HepG2 (cell line): ENCODE results near the gene TCERG1L. TPM values are rescaled to one million over a fixed set of nuclear protein-coding genes. Genes with fewer than 3 reads are reported as not detected.

Experiments used
- ATAC-seq: fragments of 200-7000 bp; cut with Tn5 transposase; 3 replicates; pipeline ENCODE4 v1.9.1; 2020; ENCODE audit warnings: mild to moderate bottlenecking, moderate library complexity
- BruUV-seq: library from RNA; stranded (reverse); fragments of 400-500 nt; replicated peaks from 2 replicates; lab custom pipeline; 2021; lab: Mats Ljungman, UMichigan
- CTCF ChIA-PET: fragments of 300-600 bp; formaldehyde crosslinking; extraction: SDS; loops from one replicate; lab custom pipeline; 2021; ENCODE audit warnings: low total read pairs, inconsistent platforms, low intra/inter-chr PET ratio; lab: Yijun Ruan, JAX
- POLR2A ChIA-PET: fragments of 350-600 bp; sonication (Branson Sonifier 250); formaldehyde crosslinking; loops from one replicate; lab custom pipeline; 2020; ENCODE audit warnings: antibody characterized with exemption, inconsistent platforms; lab: Yijun Ruan, JAX
- DNase-seq: peaks from one replicate; pipeline ENCODE4 v3.0.0-alpha.2; 2015; ENCODE audit warnings: low spot score
- FAIRE-seq: peaks from 3 replicates; lab custom pipeline; 2011; peaks lifted over from hg19 to GRCh38; lab: Jason Lieb, UNC
- H2AFZ ChIP-seq: one replicate; pipeline ENCODE4 v1.6.1; 2011; ENCODE audit warnings: low read length, inconsistent platforms
- H3K27ac ChIP-seq: fragments of 300-600 bp; 3 replicates; pipeline ENCODE4 v1.8.0; 2011; ENCODE audit warnings: mixed run types, mild to moderate bottlenecking, mixed read lengths, low read length, inconsistent platforms; ENCODE audit not compliant: insufficient read depth; ENCODE audit errors: extremely low read length
- H3K27me3 ChIP-seq, 2 experiments: fragments of 200-600 bp in 1 of 2; 2 replicates in 1 of 2; 3 replicates in 1 of 2; pipeline versions ENCODE4 v1.6.0 to v1.8.0; 2011; ENCODE audit warnings: low read length in 2 of 2, mild to moderate bottlenecking in 2 of 2, moderate library complexity in 2 of 2, inconsistent platforms in 1 of 2; ENCODE audit not compliant: insufficient read depth in 2 of 2, control insufficient read depth in 1 of 2
- H3K36me3 ChIP-seq, 2 experiments: fragments of 200-600 bp in 1 of 2; replicated peaks in 1 of 2; 2 replicates in 1 of 2; 3 replicates in 1 of 2; pipeline versions ENCODE4 v1.5.1 to v1.8.0; 2011; ENCODE audit warnings: low read length in 2 of 2, inconsistent platforms in 1 of 2; ENCODE audit not compliant: insufficient read depth in 2 of 2, control insufficient read depth in 1 of 2
- H3K4me1 ChIP-seq: 2 replicates; pipeline ENCODE4 v1.5.1; 2012; ENCODE audit warnings: low read length, inconsistent platforms; ENCODE audit not compliant: insufficient read depth
- H3K4me2 ChIP-seq: 2 replicates; pipeline ENCODE4 v1.6.0; 2011; ENCODE audit warnings: low read depth, low read length, inconsistent platforms
- H3K4me3 ChIP-seq, 3 experiments: fragments of 200-600 bp in 1 of 3; sonication (generic), shearing (Covaris generic) in 1 of 3; replicated peaks in 1 of 3; 2 replicates each; pipeline ENCODE4 v1.5.1; 2011 to 2016; ENCODE audit warnings: low read length in 3 of 3, inconsistent platforms in 2 of 3, low read depth in 2 of 3, mild to moderate bottlenecking in 2 of 3, control low read depth in 1 of 3, mixed read lengths in 1 of 3; ENCODE audit not compliant: insufficient read depth in 1 of 3
- H3K79me2 ChIP-seq: one replicate; pipeline ENCODE4 v1.6.1; 2011; ENCODE audit warnings: low read length, inconsistent platforms; ENCODE audit not compliant: insufficient read depth
- H3K9ac ChIP-seq: 2 replicates; pipeline ENCODE4 v1.6.0; 2011; ENCODE audit warnings: mild to moderate bottlenecking, low read depth, low read length, inconsistent platforms; ENCODE audit not compliant: insufficient read depth
- H3K9me3 ChIP-seq: 2 replicates; pipeline ENCODE4 v1.5.1; 2012; ENCODE audit warnings: mild to moderate bottlenecking, low read length
- H4K20me1 ChIP-seq: 2 replicates; pipeline ENCODE4 v1.6.0; 2011; ENCODE audit warnings: inconsistent platforms, mild to moderate bottlenecking, low read length, moderate library complexity; ENCODE audit not compliant: insufficient read depth
- E2F5 ChIP-seq: sonication (generic); formaldehyde crosslinking; conservative IDR thresholded peaks from 2 replicates; pipeline ENCODE4 v1.4.0; 2020; ENCODE audit warnings: missing genetic modification reagents
- ESRRA ChIP-seq: sonication (generic); formaldehyde crosslinking; IDR thresholded peaks from 2 replicates; pipeline ENCODE4 v1.5.1; 2020; ENCODE audit warnings: mild to moderate bottlenecking, low read depth, missing genetic modification reagents
- GABPA ChIP-seq, 2 experiments: IDR thresholded peaks; 2 replicates each; pipeline ENCODE4 v1.6.1; 2011 to 2016; ENCODE audit warnings: low read depth in 2 of 2, low read length in 1 of 2, missing biosample characterization in 1 of 2, missing genetic modification characterization in 1 of 2
- MIER2 ChIP-seq: IDR thresholded peaks from 2 replicates; pipeline ENCODE4 v1.6.1; 2016; ENCODE audit warnings: missing biosample characterization, missing genetic modification reagents
- PCBP1 ChIP-seq: fragments of 200-400 bp; formaldehyde crosslinking; IDR thresholded peaks from 2 replicates; pipeline ENCODE4 v1.6.1; 2017; ENCODE audit warnings: mild to moderate bottlenecking, low read depth, low read length, borderline replicate concordance
- PRMT3 ChIP-seq: sonication (generic); formaldehyde crosslinking; IDR thresholded peaks from 2 replicates; pipeline ENCODE4 v1.8.1; 2022; ENCODE audit warnings: low read depth, mild to moderate bottlenecking, moderate library complexity, missing genetic modification reagents, borderline replicate concordance
- SAFB2 ChIP-seq: sonication (generic); formaldehyde crosslinking; IDR thresholded peaks from 2 replicates; pipeline ENCODE4 v1.5.1; 2020; ENCODE audit warnings: missing genetic modification reagents, low read depth, mild to moderate bottlenecking, borderline replicate concordance
- ZBTB44 ChIP-seq: sonication (generic); formaldehyde crosslinking; IDR thresholded peaks from 2 replicates; pipeline ENCODE4 v1.4.0; 2020; ENCODE audit warnings: missing genetic modification reagents
- ZNF225 ChIP-seq: sonication (generic); formaldehyde crosslinking; IDR thresholded peaks from 2 replicates; pipeline ENCODE4 v1.4.0; 2020; ENCODE audit warnings: mild to moderate bottlenecking, missing genetic modification reagents
- WGBS: methylation state at CpG from one replicate; pipeline ENCODE4 v1.1.6; 2017; ENCODE audit warnings: low lambda C conversion rate; 5-methylcytosine and 5-hydroxymethylcytosine counted together
- in situ Hi-C: cut with HindIII; loops from 2 replicates; pipeline ENCODE4 v1.10.0; 2017; ENCODE audit warnings: low pct_unique_long_range_greater_than_20kb; ENCODE audit not compliant: extremely low pct_ligation_motif_present
- intact Hi-C: fragments of 100-400 bp; cut with micrococcal nuclease; formaldehyde crosslinking; loops from one replicate; pipeline ENCODE4 v1.10.0; 2022; ENCODE audit not compliant: unreplicated experiment
- polyA plus RNA-seq, 8 experiments: library from polyadenylated mRNA; depleted of rRNA in 3 of 8; stranded (reverse) in 7 of 8; unstranded in 1 of 8; fragments of >200 nt; fragmentation: Illumina TruSeq in 4 of 8; extraction: Trizol in 4 of 8; gene quantifications; 2 replicates each; pipeline versions ENCODE4 v1.2.1 to v1.2.3, GENCODE V29; 2011 to 2016; ENCODE audit warnings: low read depth in 4 of 8, missing spikeins in 1 of 8, mixed read lengths in 1 of 8; ENCODE audit not compliant: insufficient read depth in 1 of 8
- total RNA-seq, 5 experiments: library from RNA; depleted of rRNA; stranded (reverse); fragments of >200 nt; fragmentation: Illumina TruSeq; extraction: Trizol; gene quantifications; 2 replicates each; pipeline ENCODE4 v1.2.3, GENCODE V29; 2016; ENCODE audit warnings: low read depth in 1 of 5
- TF ChIP-seq, protein P1 (sequence below): sonication (generic); formaldehyde crosslinking; IDR thresholded peaks from 2 replicates; pipeline ENCODE4 v1.5.0; 2020; ENCODE audit warnings: mild to moderate bottlenecking, missing genetic modification reagents, borderline replicate concordance

The TCERG1L gene
- total and polyA plus RNA-seq, 2 of the 13 experiments (the other 11 are each of a cell fraction or from before 2014, with no cell fraction given) = not detected

DNA sequence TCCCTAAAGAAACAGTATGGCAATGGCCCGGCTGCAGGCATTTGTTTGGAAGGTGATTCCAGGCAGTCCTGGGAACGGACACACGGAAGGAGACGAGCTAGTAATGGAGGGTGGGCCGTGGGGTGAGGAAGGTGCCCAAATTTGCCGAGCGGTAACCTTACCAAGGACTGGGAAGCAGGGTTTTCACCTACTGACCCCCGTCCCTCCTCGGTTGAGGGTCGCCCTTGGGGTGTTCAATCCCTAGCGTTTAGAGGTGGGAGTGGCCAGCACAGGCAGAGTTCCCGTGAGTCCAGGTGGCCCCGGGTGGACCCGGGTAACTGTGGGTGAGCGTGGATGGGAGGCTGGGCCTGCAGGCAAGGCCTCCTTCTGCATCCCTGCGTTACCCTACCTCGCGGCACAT is 198.8 kb downstream of the TCERG1L start:
- CTCF ChIA-PET = no interaction called here
- no peak overlapping the region for H3K9ac ChIP-seq

More for the DNA sequence above, 198.8 kb downstream of the TCERG1L start:
- Histone ChIP-seq H3K9me3 (no peaks in the 10 kb centered on the region; the same call in 1 of the 2 replicates), H3K36me3 (no peaks in the 10 kb centered on the region), H3K79me2 (no peaks in the 10 kb centered on the region), H3K4me1 (no peaks in the 10 kb centered on the region), H3K4me3 (no peak overlapping the region), H3K4me2 (no peak overlapping the region), H4K20me1 (no peaks in the 10 kb centered on the region), H3K27ac (no peak overlapping the region), H2AFZ (no peak overlapping the region), H3K27me3 (peaks cover 3 to 70% of the 10 kb centered on the region in 2 experiments)
- no TSS peak for BruUV-seq
- in situ Hi-C loops (no loop called here), intact Hi-C loops (no loop called here)
- 49% methylated on average over 10 of the region's 18 CpGs for WGBS
- ATAC-seq (no peak), DNase-seq (no peak)
- no peak for TF ChIP-seq ZNF225 (CRISPR knock-in tag)
- no peak for TF ChIP-seq MIER2 (CRISPR knock-in tag)
- TF ChIP-seq SAFB2 = no peak
- no peak for TF ChIP-seq ZBTB44
- TF ChIP-seq GABPA (IDR thresholded peaks at IDR 0.05; ENCODE audit: low read depth, low read length) = no peak
- no peak for TF ChIP-seq GABPA (CRISPR knock-in tag; IDR thresholded peaks at IDR 0.05; ENCODE audit: low read depth)
- TF ChIP-seq PRMT3 = no peak
- no peak for TF ChIP-seq PCBP1
- TF ChIP-seq E2F5 (CRISPR knock-in tag) = no peak
- no peak for TF ChIP-seq ESRRA (CRISPR knock-in tag)
- TF ChIP-seq, protein P1, sequence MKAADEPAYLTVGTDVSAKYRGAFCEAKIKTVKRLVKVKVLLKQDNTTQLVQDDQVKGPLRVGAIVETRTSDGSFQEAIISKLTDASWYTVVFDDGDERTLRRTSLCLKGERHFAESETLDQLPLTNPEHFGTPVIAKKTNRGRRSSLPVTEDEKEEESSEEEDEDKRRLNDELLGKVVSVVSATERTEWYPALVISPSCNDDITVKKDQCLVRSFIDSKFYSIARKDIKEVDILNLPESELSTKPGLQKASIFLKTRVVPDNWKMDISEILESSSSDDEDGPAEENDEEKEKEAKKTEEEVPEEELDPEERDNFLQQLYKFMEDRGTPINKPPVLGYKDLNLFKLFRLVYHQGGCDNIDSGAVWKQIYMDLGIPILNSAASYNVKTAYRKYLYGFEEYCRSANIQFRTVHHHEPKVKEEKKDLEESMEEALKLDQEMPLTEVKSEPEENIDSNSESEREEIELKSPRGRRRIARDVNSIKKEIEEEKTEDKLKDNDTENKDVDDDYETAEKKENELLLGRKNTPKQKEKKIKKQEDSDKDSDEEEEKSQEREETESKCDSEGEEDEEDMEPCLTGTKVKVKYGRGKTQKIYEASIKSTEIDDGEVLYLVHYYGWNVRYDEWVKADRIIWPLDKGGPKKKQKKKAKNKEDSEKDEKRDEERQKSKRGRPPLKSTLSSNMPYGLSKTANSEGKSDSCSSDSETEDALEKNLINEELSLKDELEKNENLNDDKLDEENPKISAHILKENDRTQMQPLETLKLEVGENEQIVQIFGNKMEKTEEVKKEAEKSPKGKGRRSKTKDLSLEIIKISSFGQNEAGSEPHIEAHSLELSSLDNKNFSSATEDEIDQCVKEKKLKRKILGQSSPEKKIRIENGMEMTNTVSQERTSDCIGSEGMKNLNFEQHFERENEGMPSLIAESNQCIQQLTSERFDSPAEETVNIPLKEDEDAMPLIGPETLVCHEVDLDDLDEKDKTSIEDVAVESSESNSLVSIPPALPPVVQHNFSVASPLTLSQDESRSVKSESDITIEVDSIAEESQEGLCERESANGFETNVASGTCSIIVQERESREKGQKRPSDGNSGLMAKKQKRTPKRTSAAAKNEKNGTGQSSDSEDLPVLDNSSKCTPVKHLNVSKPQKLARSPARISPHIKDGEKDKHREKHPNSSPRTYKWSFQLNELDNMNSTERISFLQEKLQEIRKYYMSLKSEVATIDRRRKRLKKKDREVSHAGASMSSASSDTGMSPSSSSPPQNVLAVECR (CRISPR knock-in tag) = no peak
- TF ChIP-seq, all 625 proteins: peak for 0
- POLR2A ChIA-PET = no interaction called here
- FAIRE-seq = no peak
